Dedifferentiated amniotic fluid mesenchymal stem cell (primary cell): ENCODE results near the gene RASGRF1.
A peak's percentile ranks its signal among the peaks of the same experiment; 100 is the strongest.
"Not testable (repeated sequence)": the region's sequence is repeated elsewhere in the genome, so short reads cannot be mapped to it uniquely, and the experiment has no call there.

ENCODE experiments used
- DNase-seq: peaks from one replicate; pipeline ENCODE4 v3.0.0-alpha.2; 2016; ENCODE audit errors: extremely low spot score

Gene RASGRF1

DNA sequence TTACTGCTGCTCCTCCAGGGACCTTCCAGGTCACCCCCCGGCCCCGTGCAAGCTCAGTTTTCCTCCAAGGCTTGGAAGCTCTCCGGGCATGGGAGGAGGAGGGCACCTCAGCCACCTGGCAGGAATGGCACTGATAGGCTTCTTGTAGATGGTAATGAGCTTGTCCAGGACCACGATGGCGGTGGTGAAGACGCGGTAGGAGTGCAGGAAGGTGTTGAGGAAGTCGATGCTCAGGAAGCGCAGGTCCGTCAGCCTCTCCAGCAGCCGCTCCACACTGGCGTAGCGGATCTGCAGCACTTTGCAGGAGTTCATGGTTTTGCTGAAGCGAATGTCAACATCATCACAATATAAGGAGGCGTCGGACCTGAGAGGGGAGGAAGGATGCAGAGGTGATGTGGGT is 84.5 kb downstream of the RASGRF1 start:
- DNase-seq, result no peak

- peak; percentile 65 for DNase-seq
These were observed 86.2 kb downstream of the RASGRF1 start for GRCh38 chr15:79004336-79004735.

DNA sequence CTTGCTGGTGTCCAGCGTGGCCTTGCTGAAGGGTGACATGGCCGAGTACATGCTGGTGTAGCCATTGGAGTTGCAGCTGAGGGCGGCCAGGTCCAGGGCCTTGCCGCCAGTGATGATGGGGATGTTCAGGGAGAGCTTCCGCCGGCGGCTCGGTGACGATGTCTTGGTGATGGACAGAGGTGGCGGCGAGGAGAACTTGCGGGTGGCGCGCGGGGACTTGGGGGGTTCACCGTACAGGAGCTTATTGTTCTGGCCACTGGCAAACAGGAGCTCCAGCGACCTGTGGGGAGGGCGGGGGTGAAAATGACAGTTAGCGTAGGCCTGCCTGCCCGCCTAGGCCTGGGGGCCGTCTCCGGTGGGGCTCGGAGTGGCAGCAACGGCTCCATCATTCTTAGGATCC is 86.7 kb downstream of the RASGRF1 start:
- no peak for DNase-seq

- DNase-seq, result no peak
These were observed 87.3 kb downstream of the RASGRF1 start for GRCh38 chr15:79003301-79003700.

- no peak for DNase-seq
These were observed 88.0 kb downstream of the RASGRF1 start for GRCh38 chr15:79002581-79002980.

- DNase-seq, result no peak
These were observed 90.9 kb downstream of the RASGRF1 start for GRCh38 chr15:78999636-79000035.

GRCh38 chr15:78998526-78998925 is 92.1 kb downstream of the RASGRF1 start:
- no peak for DNase-seq

DNA sequence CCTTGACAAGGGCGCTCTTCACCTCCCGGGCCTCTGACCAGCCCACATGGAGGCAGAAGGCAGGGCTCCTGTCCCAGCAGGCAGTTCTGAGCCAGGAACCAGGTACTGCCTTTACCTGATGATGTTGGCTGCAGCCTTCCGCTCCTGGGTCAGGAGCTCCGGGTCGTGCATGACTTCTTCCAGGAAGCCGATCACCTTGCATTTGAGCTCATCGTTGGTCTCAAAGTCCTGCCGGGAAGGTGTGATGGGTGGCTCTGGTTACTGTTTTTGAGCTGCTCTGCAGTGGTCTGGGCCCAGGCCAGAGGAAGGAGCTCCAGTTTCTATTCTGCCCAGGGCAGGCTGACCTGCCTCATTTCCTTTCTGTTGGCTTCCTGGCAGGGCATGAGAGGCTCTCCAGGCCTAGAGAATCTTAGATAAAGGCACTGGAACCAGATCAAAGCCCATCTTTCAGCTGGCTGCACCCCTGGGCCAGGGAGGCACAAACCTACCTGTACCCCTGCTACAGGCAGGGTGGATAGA is 92.5 kb downstream of the RASGRF1 start:
- no peak for DNase-seq

- DNase-seq, result no peak
These were observed 93.7 kb downstream of the RASGRF1 start for GRCh38 chr15:78996894-78997275.

DNA sequence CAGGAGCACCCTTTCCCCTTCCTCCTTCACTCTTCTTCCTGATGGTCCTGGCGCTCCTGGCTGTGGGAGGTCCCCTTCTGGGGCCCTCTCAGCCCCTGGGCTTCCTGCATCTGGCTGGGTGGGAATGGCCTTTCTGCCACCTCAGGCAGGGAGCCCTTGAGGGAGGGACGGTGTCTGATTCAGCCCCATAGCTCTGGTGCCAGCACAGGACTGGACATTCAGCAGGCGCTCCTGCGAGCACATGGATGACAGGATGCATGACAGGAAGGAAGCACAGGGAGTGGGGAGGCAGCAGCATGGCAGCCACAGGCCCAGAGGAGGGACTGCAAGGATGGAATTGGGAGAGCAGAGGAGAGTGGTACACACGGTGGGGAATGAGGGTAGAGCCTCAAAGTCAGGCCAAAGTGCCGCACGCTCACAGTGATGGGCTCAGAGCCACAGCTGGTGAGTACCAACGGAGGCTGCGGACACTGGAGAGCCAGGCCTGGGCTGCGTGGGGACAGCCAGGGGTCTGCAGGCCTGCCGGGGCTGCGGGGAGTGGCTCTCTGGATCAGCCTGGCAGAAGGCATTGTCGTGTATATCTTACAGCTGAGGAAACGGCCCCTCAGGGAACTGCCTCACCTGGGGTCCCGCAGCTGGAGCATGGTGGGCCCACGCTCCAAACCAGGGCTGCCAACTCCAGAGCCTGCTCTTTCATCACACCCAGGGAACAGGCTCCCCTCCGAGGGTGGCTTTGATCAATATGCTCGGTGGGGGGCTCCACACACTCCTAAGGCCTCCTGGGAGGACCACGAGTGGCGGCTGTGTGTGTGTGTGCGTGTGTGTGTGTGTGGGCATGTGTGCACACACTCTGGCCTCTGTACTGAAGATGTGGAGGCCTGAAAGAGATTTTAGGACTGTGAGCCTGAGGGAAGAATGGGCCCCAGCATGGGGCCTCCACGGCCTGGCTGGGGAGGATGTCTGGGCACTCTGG is 94.4 kb downstream of the RASGRF1 start:
- no peak for DNase-seq

GRCh38 chr15:78995161-78995560 is 95.4 kb downstream of the RASGRF1 start:
- DNase-seq, result not testable (repeated sequence)

DNA sequence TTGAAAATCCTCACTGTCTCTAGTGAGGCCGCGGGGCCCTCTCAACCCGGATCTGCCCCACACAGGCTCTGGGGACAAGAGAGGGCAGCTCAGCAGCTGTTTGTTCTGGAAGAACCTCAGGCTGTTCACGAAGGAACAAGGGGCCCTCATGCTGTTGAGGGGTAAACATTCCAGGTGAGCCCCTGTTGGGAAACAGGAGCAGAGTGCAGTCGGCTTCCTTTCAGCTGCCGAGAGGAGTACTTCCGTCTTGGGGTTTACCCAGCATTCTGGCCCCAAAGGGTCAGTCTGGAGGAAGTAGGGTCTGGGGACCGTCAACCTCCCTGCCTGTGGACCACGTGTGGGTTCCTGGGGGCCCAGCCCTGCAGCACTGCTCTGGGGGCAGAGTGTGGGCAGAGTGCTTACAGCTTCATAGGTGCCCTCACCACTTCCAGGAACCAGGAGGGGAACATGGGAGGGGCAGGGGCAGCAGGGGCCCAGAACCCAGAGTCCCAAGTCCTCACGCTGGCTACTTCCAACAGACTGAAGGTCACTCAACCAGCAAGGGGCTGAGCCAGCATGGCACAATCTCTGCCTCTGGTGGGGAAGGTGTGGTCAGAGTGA is 96.5 kb downstream of the RASGRF1 start:
- DNase-seq, result no peak

DNA sequence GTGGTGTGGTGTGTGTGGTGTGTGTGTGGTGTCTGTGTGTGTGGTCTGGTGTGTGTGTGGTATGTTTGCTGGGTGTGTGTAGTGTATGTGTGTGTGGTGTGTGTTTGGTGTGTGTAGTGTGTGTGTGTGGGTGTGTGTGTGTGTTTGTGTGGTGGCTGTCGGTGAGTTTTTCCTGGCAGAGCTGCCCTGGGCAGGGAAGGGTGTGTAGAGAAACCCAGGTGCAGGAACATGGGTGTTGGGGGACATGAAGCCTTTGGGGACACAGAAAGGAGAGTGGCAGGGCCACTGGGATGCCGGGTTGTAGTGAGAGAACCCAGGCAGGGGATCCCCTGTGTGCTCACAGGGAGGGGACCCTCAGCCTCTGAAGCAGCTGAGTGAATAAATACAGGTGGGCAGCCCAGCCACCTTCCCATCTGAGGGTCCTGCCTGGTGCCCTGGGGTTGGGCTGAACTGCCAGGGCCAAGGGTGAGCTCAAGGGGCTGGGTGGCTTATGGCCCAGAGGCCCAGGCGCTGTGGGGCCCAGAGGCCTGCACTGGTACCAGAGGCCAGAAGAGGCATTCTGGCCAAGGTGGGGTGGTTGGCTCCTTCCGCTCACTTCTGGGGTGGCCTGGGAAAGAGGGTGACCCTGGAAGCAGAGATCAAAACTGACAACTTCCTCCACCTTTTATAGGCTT is 97.2 kb downstream of the RASGRF1 start:
- no peak for DNase-seq

- DNase-seq, result no peak
These were observed 97.9 kb downstream of the RASGRF1 start for GRCh38 chr15:78992416-78993256.

DNA sequence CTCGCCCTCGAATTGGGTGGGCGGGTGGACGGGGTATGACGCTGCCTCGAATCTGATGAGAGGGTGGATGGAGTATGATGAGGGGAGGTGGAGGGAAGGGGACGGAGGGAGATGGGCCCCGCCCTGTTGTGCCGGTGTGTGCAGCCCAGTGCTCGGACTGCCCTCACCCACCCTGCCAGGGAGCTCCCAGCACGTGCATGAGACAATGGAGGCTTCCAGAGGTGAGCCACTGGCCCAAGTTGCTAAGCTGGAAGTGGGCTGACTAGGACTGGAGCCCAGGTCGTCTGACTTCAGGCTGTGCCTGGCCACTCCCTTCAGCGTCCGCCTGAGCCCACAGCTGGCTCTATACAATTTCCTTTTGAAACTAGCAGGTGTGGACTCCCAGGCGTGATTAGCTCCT is 98.7 kb downstream of the RASGRF1 start:
- DNase-seq, result no peak

- no peak for DNase-seq
These were observed 99.1 kb downstream of the RASGRF1 start for GRCh38 chr15:78991476-78991875.

GRCh38 chr15:78990278-78990677 is 100.3 kb downstream of the RASGRF1 start:
- no peak for DNase-seq

GRCh38 chr15:78989701-78990240 is 100.8 kb downstream of the RASGRF1 start:
- DNase-seq, result no peak

DNA sequence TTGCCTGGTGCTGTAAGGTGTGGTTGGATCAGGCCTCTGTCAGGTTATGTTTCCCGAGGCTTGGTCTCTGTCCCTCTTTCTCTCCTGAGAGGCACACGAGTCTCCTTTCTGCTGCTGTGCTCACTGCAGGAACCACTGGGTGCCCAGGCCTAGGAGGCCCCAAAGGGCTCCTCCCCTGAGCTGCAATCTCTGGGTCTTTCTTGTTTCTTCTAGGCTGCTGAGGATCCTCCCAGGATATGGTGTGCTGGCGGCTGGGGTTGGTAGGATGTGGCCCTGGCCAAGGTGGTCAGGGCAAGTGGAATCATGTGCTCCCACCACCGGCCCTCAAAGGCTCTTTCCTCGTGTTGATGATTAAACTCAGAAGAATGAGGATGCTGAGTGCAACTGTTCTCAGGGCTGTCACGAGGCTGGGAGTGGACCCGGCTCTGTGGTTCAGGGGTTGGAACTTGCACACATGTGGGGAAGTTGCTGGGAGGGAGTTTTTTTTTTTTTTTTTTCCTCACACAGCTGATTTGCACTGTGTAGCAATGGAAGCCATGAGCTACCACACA is 102.1 kb downstream of the RASGRF1 start:
- DNase-seq, result peak; percentile 94

- DNase-seq, result no peak
These were observed 102.8 kb downstream of the RASGRF1 start for GRCh38 chr15:78987556-78988360.
